ENCODE measurements around the gene MSRB2. TPM values are rescaled to one million over a fixed set of nuclear protein-coding genes. Genes with fewer than 3 reads are reported as not detected.

Gene MSRB2
- total and polyA plus RNA-seq, 2 donors: 14.2 to 26.2 TPM

Other genes with a start within 250 kb of the MSRB2 start
- gene ARMC3, start 167.5 kb upstream of the MSRB2 start, total RNA-seq: 0.09 TPM
- gene ARMC3, start 167.5 kb upstream of the MSRB2 start, polyA plus RNA-seq: 0.11 TPM
- gene PTF1A, start 96.7 kb downstream of the MSRB2 start, total RNA-seq: not detected
- 0.16 TPM for gene PTF1A, start 96.7 kb downstream of the MSRB2 start, polyA plus RNA-seq
- 0.05 TPM for gene C10orf67, start 249.2 kb downstream of the MSRB2 start, total RNA-seq
- gene C10orf67, start 249.2 kb downstream of the MSRB2 start, polyA plus RNA-seq: 0.16 TPM

All from thymus (tissue), 2 donors.